NAMALWA (cell line): ENCODE measurements around the gene DNAJC4.

Source experiments
- DNase-seq: peaks from one replicate; pipeline ENCODE4 v3.0.0-alpha.2; 2015; ENCODE audit warnings: low spot score

DNAJC4 gene

GRCh38 chr11:64229090-64229743 is 1.1 kb upstream of the DNAJC4 start:
- DNase-seq, result no peak

GRCh38 chr11:64229744-64230170 is 591 bp upstream of the DNAJC4 start:
- no peak for DNase-seq

GRCh38 chr11:64230985-64231365 is 627 bp downstream of the DNAJC4 start:
- DNase-seq, result peak; percentile 60

DNA sequence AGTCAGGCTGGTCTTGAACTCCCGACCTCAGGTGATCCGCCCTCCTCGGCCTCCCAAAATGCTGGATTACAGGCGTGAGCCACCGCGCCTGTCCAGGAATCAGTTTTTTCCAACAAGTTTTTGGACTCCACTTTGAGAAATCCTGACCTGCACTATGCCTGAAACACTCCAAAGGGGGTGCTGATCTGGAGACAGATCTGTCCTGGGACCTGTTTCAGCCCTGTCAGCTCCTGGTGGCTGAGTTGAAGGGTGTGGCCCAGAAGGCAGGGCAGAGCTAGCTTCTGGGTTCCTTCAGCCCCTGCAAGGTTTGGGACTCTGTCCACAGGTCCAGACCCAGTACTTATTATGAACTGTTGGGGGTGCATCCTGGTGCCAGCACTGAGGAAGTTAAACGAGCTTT is 1.2 kb downstream of the DNAJC4 start:
- DNase-seq, result no peak

DNA sequence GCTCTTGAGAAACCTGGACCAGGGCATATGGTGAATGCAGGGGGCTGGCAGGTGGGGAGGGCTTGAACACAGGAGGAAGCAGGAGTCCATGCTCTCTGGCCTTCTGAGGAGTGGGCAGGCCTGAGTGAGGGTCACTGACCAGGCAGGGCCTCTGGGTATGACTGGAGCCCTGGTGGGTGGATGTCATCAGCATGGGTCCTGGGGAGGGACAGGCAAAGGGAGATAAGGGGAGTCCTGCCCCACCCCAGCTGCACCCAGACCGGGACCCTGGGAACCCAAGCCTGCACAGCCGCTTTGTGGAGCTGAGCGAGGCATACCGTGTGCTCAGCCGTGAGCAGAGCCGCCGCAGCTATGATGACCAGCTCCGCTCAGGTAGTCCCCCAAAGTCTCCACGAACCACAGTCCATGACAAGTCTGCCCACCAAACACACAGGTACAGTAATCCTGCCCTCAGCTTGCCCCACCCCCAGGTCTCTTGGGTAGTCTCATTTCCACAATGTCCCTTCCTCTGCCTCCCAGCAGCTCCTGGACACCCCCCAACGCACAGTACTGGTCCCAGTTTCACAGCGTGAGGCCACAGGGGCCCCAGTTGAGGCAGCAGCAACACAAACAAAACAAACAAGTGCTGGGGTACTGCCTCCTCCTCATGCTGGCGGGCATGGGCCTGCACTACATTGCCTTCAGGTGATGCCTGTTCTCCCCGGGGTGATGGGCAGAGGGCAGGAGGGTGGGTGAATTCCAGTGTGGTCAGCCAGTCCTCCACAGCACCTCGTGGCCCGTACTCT is 2.0 kb downstream of the DNAJC4 start:
- no peak for DNase-seq

- DNase-seq, result no peak
These were observed 2.6 kb downstream of the DNAJC4 start for GRCh38 chr11:64232967-64233315.

DNA sequence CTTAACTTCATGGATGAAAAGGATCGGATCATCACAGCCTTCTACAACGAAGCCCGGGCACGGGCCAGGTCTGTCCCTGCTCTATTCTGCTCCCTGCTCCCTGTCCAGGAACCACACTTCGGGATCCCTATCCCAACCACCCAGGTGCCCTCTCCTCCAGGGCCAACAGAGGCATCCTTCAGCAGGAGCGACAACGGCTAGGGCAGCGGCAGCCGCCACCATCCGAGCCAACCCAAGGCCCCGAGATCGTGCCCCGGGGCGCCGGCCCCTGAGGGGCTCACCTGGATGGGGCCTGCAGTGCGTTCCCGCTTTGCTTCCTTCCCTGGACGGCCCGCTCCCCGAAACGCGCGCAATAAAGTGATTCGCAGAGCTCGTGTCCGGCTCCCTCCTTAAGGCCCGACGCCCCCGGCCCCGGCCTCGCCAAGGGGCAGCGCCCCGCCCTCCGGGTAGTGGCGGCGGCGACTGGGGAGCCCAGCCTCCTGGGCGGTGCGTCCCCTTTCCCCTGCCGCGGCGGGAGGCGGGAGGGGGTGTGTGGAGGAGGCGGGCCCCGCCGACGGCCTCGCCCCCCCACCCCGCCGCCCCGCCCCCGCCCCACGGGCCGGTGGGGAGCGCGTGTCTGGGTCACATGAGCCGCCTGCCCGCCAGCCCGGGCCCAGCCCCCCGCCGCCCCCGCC is 3.7 kb downstream of the DNAJC4 start, which contains the start of gene VEGFB:
VEGFB (plus strand) TSS at position 672 of the 674 bp plus-strand sequence. CDS start 250 bp downstream, outside the sequence.
- DNase-seq, result peak; percentile 72

GRCh38 chr11:64234647-64235379 is 4.5 kb downstream of the DNAJC4 start:
- DNase-seq, result peak; percentile 65

DNA sequence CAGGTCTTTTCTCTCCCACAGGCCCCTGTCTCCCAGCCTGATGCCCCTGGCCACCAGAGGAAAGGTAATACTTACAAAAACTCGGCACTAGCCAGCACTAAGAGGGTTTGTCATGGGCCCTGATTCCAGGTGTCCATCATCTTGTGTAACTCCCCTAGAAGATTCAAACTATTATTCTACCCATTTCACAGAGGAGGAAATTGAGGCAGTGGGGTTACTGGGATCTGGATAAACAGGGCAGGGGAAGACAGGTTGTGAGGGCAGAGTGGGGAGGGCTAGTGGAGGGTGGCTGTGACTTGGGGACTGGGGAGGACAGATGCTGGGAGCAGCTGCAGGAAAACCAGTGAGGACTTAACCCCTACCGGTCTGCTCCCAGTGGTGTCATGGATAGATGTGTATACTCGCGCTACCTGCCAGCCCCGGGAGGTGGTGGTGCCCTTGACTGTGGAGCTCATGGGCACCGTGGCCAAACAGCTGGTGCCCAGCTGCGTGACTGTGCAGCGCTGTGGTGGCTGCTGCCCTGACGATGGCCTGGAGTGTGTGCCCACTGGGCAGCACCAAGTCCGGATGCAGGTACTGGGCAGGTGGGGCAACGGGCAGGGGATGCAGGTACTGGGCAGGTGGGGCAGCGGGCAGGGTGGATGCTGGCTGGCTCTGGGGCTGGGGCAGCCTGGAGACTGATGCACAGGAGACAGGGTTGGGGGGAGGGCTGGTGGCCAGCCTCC is 5.3 kb downstream of the DNAJC4 start:
- no peak for DNase-seq

GRCh38 chr11:64237484-64237951 is 7.2 kb downstream of the DNAJC4 start:
- DNase-seq, result no peak

DNA sequence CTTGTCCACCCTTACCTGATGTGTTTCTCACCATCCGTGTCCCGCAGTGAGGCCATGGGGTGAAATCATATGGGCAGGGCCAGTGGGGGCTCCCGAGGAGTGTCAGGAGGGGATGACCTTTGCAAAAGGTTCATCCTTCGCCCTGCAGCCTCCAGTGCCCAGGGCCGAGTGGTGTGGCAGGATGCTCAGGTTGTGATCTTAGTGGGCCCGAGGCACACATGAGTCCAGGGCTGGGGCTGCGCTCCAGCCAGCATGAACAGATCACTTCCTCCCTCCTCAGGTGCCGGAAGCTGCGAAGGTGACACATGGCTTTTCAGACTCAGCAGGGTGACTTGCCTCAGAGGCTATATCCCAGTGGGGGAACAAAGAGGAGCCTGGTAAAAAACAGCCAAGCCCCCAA is 7.7 kb downstream of the DNAJC4 start:
- no peak for DNase-seq

DNA sequence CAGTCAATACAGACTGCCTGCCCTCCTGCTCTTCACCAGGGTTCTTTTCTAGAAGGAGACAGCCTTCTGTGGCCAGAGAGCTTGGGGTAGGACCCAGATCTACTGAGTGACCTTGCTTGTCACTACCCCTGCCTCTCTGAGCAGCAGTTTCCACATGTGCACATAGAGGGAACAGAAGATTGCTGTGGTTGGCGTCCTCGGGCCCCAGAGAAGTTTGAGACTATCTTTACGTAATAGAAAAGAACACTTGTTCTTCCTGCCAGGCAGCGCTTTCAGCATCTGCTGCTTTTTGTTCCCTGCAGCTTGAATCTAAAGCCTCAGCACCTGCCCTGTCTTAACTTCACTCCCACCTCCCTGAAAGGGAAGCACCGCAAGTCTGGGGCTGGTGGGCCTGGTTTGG is 8.7 kb downstream of the DNAJC4 start:
- DNase-seq, result no peak

- peak; percentile 80 for DNase-seq
These were observed 9.5 kb downstream of the DNAJC4 start for GRCh38 chr11:64239662-64240434.

DNA sequence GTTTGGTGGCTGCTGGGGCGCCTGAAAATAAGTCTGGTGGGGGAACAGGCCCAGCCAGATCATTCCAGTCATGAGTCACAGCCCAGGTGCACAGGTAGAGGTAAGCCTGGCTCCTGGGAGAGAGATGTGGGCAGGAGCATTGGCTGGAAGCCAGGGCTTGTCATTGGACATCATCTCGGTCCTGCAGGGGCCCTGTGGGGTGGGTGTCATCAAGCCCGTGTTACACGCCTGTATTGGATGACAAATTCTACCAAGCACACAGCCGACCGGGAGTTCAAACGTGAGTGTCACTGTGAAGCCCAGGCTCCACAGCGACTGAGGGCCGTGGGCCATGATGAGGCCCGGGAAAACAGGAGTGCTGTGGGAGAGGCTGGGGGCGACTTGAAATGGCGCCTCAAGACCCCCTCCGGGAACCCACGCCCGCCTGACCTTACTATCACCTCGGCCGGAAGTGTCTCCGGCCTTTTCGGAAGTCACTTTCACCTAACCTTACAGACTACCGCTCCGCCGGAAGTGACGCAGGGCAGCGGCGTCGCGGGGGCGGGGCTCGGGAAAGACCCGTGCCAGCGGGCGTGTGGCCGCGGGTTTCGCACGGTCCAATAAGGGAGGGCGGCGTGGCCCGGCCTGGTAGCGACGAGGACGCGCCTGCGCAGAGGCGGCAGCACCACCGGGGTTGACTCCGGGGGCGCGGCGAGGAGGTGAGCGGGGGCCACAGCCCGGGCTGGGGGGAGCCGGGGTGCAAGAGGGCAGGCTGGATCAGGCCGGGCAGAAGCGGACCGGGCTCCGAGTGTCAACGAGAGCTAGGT is 10.3 kb downstream of the DNAJC4 start, which contains the start of gene FKBP2:
FKBP2 (plus strand) TSS at position 661 of the 806 bp plus-strand sequence. CDS start 1,293 bp downstream, outside the sequence.
- peak; percentile 98 for DNase-seq

DNA sequence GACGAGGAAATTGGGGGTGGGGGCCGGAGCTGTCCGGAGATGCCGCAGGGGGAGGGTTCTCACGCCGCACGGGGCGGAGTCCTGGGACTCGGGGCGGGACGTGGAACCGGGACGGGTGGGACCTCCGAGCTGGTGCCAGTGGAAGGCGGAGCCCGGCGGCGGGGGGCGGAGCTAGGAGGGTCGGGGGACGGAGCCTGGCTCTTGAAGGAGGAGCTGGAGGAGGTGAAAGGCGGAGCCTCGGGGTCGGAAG is 10.8 kb downstream of the DNAJC4 start:
- DNase-seq, result peak; percentile 98

DNA sequence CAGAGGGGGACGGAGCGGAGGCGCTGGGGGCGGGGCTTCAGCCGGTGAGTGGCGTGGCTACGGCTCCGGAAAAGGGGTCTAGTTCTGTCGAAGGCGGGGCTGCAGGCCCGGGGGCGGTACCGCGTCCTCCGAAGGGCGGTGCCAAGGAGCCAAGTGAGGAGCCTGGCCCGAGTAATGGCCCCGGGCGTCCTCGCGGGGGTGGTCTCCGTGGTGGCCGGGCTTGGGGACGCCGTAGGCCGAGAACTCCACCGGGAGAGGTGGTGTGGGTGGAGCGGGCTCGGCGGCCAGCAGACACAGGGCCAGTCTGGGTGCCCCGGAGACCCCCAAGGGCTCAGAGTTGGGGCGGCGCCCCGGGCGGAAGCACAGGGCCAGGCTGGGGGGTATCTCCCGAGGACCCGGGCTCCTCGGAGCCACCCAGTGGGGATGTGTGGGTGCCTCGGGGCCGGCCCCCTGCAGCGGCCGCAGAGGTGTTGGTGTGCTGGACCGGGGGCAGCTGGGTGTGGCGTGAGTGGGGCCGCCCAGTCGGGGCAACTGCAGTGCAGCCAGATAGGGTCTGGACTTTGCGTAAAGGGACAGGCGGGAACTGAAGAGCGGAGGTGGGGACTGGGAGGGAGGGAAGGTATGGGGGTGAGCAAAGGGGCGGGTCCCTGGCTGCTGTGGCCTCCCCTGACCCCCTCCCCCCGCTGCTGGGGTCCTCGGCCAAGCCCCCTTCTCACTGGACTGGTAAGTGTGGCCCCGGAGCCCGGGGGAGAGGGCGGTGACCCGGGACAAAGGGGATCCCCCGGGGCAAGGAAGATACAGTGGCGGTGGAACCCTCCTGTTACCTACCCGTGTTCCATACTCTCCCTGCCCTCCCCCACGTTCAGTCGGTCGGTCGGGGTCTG is 11.4 kb downstream of the DNAJC4 start:
- DNase-seq, result peak; percentile 64

DNA sequence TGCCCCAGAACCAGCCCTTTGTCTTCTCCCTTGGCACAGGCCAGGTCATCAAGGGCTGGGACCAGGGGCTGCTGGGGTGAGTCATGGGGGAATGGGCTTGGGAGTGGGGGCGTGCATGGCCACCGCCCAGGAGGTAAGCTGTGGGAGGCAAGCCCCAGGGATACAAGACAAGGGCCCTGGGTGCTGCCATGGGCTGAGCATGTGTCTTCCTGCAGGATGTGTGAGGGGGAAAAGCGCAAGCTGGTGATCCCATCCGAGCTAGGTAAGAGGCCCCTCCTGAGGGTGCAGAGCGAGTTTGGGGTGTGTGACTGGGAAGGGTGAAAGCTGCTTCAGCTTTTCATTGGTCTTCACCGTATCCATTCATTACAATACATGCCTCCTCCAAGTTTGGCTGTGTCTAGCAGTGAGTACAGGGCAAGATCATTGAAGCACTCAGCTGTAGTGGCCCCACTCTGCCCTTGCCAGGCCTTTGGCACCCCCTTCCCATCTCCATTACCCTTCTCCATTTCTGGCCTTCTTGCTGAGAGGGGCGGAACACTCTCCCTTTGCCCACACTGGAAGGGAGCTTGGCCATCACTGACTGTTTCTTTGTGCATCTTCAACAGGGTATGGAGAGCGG is 13.0 kb downstream of the DNAJC4 start:
- DNase-seq, result no peak

GRCh38 chr11:64244107-64244506 is 13.8 kb downstream of the DNAJC4 start:
- DNase-seq, result no peak

DNA sequence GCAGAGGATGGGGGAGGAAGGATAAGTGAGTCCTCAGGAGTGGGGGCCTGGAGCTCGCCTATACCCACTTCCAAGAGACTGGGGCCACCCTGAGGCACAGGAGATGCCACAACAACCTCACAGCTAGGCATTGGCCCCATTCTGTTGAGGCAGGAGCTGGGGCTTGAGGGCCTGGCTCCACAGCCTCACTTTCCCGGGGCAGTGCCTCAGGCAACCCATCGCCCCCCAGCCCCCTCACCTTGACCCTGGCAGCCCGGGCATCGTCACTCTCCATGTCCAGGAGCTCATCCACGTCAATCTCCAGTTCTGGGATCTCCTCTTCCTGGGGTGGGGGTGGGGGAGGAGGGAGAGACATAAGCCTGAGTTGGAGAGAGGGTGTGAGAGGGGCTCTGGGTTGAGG is 14.6 kb downstream of the DNAJC4 start:
- no peak for DNase-seq
